ENCODE results near the gene LRRC28. TPM values are rescaled to one million over a fixed set of nuclear protein-coding genes. Genes with fewer than 3 reads are reported as not detected.

LRRC28 gene
- total and polyA plus RNA-seq, 2 donors (not counting 1 experiment from before 2014, with no cell fraction given) = 13.3 to 31.8 TPM

GRCh38 chr15:99253381-99254090, 2.3 kb downstream of the LRRC28 start:
- no peak overlapping the region for H3K4me3 ChIP-seq (ENCODE audit: control extremely low read depth in 1 of 5, extremely low read depth in 1 of 5, insufficient read depth in 1 of 5, low read depth in 2 of 5, low read length in 4 of 5)
- H4K20me1 ChIP-seq (ENCODE audit: control insufficient read depth, insufficient read depth, low read length, poor library complexity, severe bottlenecking) = no peaks in the 10 kb centered on the region
- no peaks in the 10 kb centered on the region for H3K9me3 Mint-ChIP-seq (ENCODE audit: insufficient read depth)
- no peak for TF ChIP-seq CTCF (IDR thresholded peaks at IDR 0.05)
- TF ChIP-seq EZH2 (IDR thresholded peaks at IDR 0.05; ENCODE audit: borderline replicate concordance, insufficient read depth, low read depth, low read length, poor library complexity, severe bottlenecking) = no peak
- no peaks in the 10 kb centered on the region for H3K27me3 Mint-ChIP-seq
- H3K4me3 Mint-ChIP-seq = no peak overlapping the region
- H3K36me3 ChIP-seq (replicated peaks in 1 of 2; ENCODE audit: control extremely low read depth in 1 of 2, control insufficient read depth in 1 of 2, extremely low read depth in 1 of 2, insufficient read depth in 2 of 2, low read length in 1 of 2) = peaks cover 0 to 7% of the 10 kb centered on the region in 2 experiments
- no peak overlapping the region for H3K27ac ChIP-seq (ENCODE audit: low read length in 2 of 2)
- no peak overlapping the region for H3K4me2 ChIP-seq (replicated peaks; ENCODE audit: low read depth, low read length, poor library complexity, severe bottlenecking)
- no peak overlapping the region for H2AFZ ChIP-seq (ENCODE audit: insufficient read depth, low read depth, low read length, poor library complexity, severe bottlenecking)
- no peak overlapping the region for H3K9ac ChIP-seq (ENCODE audit: low read length)
- intact Hi-C loops (cut with micrococcal nuclease) = loop anchor here (5.0 kb wide), 1 partner anchor 314 kb away; the partner anchor contains the start of gene MEF2A
- no peak for DNase-seq
- peaks cover 0 to 2% (median 0%) of the 10 kb centered on the region in 3 donors for H3K9me3 ChIP-seq (ENCODE audit: control extremely low read depth in 1 of 3, control insufficient read depth in 2 of 3, insufficient read depth in 1 of 3, low read length in 2 of 3)
- ChIA-PET CTCF (interaction anchor here (1.0 to 3.4 kb wide), 5 partner anchors 15 to 483 kb away, joined by 3 to 17 read pairs (median 8); no protein-coding TSS in a partner anchor), POLR2A (no interaction called here)
- WGBS (ENCODE audit: insufficient coverage) = 90% methylated on average over 5 of the region's 6 CpGs
- H3K4me1 Mint-ChIP-seq = peaks cover 31% of the 10 kb centered on the region
- ATAC-seq (ENCODE audit: low read depth) = no peak
- H3K4me1 ChIP-seq (ENCODE audit: control insufficient read depth in 2 of 2, insufficient read depth in 2 of 2, low read length in 2 of 2) = peaks cover 18 to 30% of the 10 kb centered on the region in 2 donors
- no peaks in the 10 kb centered on the region for H3K27me3 ChIP-seq (replicated peaks in 1 of 4; ENCODE audit: control extremely low read depth in 1 of 4, control insufficient read depth in 3 of 4, insufficient read depth in 4 of 4, low read length in 3 of 4)
- no peak overlapping the region for H3K27ac Mint-ChIP-seq
- no peaks in the 10 kb centered on the region for H3K79me2 ChIP-seq (ENCODE audit: control insufficient read depth, insufficient read depth, low read length)

- H3K27ac Mint-ChIP-seq = no peak overlapping the region
- TF ChIP-seq CTCF (IDR thresholded peaks at IDR 0.05) = no peak
- no peak for TF ChIP-seq EZH2 (IDR thresholded peaks at IDR 0.05; ENCODE audit: borderline replicate concordance, insufficient read depth, low read depth, low read length, poor library complexity, severe bottlenecking)
- peaks cover 7 to 10% of the 10 kb centered on the region in 2 donors for H3K4me1 ChIP-seq (ENCODE audit: control insufficient read depth in 2 of 2, insufficient read depth in 2 of 2, low read length in 2 of 2)
- H3K27me3 ChIP-seq (replicated peaks in 1 of 4; ENCODE audit: control extremely low read depth in 1 of 4, control insufficient read depth in 3 of 4, insufficient read depth in 4 of 4, low read length in 3 of 4) = no peaks in the 10 kb centered on the region
- WGBS (ENCODE audit: insufficient coverage) = over 99% methylated on average over 6 of the region's 12 CpGs
- no peaks in the 10 kb centered on the region for H3K9me3 Mint-ChIP-seq (ENCODE audit: insufficient read depth)
- H3K9ac ChIP-seq (ENCODE audit: low read length) = no peak overlapping the region
- H3K27me3 Mint-ChIP-seq = no peaks in the 10 kb centered on the region
- H2AFZ ChIP-seq (ENCODE audit: insufficient read depth, low read depth, low read length, poor library complexity, severe bottlenecking) = no peak overlapping the region
- CTCF ChIA-PET = no interaction called here
- H4K20me1 ChIP-seq (ENCODE audit: control insufficient read depth, insufficient read depth, low read length, poor library complexity, severe bottlenecking) = no peaks in the 10 kb centered on the region
- no peak overlapping the region for H3K27ac ChIP-seq (ENCODE audit: low read length in 2 of 2)
- POLR2A ChIA-PET = no interaction called here
- H3K4me1 Mint-ChIP-seq = peaks cover 16% of the 10 kb centered on the region
- intact Hi-C loops (cut with micrococcal nuclease) = no loop called here
- H3K79me2 ChIP-seq (ENCODE audit: control insufficient read depth, insufficient read depth, low read length) = no peaks in the 10 kb centered on the region
- DNase-seq (no peak), ATAC-seq (ENCODE audit: low read depth) (no peak)
- H3K36me3 ChIP-seq (replicated peaks in 1 of 2; ENCODE audit: control extremely low read depth in 1 of 2, control insufficient read depth in 1 of 2, extremely low read depth in 1 of 2, insufficient read depth in 2 of 2, low read length in 1 of 2) = peaks cover 0 to 7% of the 10 kb centered on the region in 2 experiments
- no peak overlapping the region for H3K4me3 Mint-ChIP-seq
- H3K4me3 ChIP-seq (ENCODE audit: control extremely low read depth in 1 of 5, extremely low read depth in 1 of 5, insufficient read depth in 1 of 5, low read depth in 2 of 5, low read length in 4 of 5) = no peak overlapping the region
- H3K4me2 ChIP-seq (replicated peaks; ENCODE audit: low read depth, low read length, poor library complexity, severe bottlenecking) = no peak overlapping the region
- H3K9me3 ChIP-seq (ENCODE audit: control extremely low read depth in 1 of 3, control insufficient read depth in 2 of 3, insufficient read depth in 1 of 3, low read length in 2 of 3) = no peaks in the 10 kb centered on the region
Measured at GRCh38 chr15:99257107-99257750, 5.9 kb downstream of the LRRC28 start.
